Measurements from ENCODE around the gene RNF144B. TPM values are rescaled to one million over a fixed set of nuclear protein-coding genes. Genes with fewer than 3 reads are reported as not detected.
"Not testable (repeated sequence)": the region's sequence is repeated elsewhere in the genome, so short reads cannot be mapped to it uniquely, and the experiment has no call there.

RNF144B gene
- total RNA-seq, 1 donor from 2014 or later: 0.86 TPM

DNA sequence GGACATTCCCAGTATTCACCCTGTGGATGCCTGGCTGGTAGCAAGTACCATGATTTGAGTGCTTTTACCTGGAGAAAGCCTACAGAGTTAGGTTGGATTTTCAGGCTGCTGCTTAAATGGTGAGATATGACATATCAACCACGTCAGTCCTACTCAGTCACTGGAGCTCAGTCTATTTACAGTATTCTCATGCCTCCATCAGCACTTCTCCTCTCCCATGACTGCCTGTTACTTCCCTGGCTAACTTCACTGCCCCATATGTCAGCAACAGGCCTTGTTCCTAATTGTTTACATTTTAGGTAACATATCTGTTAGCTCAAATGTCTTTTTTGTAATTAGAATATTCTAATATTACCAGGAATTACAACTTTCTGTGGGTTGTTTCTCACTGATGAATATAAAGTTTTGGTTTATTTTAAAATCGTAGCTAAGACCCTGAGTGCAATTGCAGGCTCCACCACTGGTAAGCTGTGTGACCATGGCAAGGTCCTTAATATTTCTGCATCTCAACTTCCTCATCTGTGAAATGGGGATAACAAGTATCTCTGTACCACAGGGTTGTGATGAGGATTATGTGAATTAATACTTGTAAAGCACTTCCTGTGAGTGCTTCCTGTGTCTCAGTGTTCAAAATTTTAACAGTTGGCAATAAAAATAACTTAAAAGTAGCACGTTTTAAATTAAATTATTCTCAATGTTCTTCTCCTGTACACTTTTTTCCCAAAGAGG is 54.3 kb downstream of the RNF144B start:
- H3K27me3 Mint-ChIP-seq (ENCODE audit: insufficient read depth): no peaks in the 10 kb centered on the region
- no peak overlapping the region for H3K27ac Mint-ChIP-seq
- no peaks in the 10 kb centered on the region for H3K4me1 Mint-ChIP-seq (ENCODE audit: low read depth)
- H3K4me3 Mint-ChIP-seq: no peak overlapping the region
- no peaks in the 10 kb centered on the region for H3K9me3 Mint-ChIP-seq
- intact Hi-C loops (cut with micrococcal nuclease): no loop called here
- H3K36me3 Mint-ChIP-seq (ENCODE audit: low read depth): no peaks in the 10 kb centered on the region
- no peak for DNase-seq (ENCODE audit: low spot score)

DNA sequence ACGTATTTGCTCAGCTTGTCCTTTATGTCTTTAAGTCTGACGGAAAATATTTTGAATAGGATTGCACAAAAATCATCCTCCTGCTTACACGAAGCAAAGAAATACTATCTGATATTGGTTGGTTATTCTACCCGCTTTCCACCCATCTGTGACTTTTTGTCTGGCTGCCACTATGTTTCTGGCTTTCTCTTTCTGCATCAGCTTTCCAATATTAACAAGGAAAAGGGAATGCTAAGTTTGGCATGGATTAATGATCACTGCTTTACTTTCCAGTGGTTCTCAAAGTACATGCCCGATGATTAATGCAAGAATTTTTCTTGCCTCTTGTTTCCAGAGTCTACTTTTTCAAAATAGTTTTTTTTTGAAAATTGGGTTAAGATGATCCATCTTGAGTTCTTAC is 57.0 kb downstream of the RNF144B start:
- H3K4me3 Mint-ChIP-seq: no peak overlapping the region
- no peaks in the 10 kb centered on the region for H3K36me3 Mint-ChIP-seq (ENCODE audit: low read depth)
- no peaks in the 10 kb centered on the region for H3K4me1 Mint-ChIP-seq (ENCODE audit: low read depth)
- no peak for DNase-seq (ENCODE audit: low spot score)
- H3K27me3 Mint-ChIP-seq (ENCODE audit: insufficient read depth): no peaks in the 10 kb centered on the region
- intact Hi-C loops (cut with micrococcal nuclease): no loop called here
- no peak overlapping the region for H3K27ac Mint-ChIP-seq
- H3K9me3 Mint-ChIP-seq: no peaks in the 10 kb centered on the region

DNA sequence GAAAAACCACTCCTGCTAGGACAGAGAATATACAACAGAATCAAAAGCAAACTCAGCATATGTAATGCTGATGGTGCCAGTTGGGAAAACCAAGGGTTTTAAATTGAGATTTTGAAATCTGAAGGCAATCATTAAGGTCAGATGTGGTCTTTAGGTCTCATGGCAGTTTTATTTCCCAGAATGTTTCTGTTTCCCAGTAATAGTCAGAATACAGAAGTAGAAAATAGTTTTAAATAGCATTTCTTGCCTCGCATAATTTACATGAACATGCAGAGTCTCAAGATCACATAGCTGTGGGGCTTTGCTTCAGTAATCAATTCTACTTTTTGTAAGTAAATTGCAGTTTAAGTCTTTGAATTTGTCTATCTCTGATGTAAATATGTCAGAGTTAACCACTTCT is 58.1 kb downstream of the RNF144B start:
- H3K27ac Mint-ChIP-seq: no peak overlapping the region
- no peak overlapping the region for H3K4me3 Mint-ChIP-seq
- intact Hi-C loops (cut with micrococcal nuclease): no loop called here
- H3K27me3 Mint-ChIP-seq (ENCODE audit: insufficient read depth): no peaks in the 10 kb centered on the region
- no peaks in the 10 kb centered on the region for H3K9me3 Mint-ChIP-seq
- H3K4me1 Mint-ChIP-seq (ENCODE audit: low read depth): no peaks in the 10 kb centered on the region
- no peaks in the 10 kb centered on the region for H3K36me3 Mint-ChIP-seq (ENCODE audit: low read depth)
- no peak for DNase-seq (ENCODE audit: low spot score)

DNA sequence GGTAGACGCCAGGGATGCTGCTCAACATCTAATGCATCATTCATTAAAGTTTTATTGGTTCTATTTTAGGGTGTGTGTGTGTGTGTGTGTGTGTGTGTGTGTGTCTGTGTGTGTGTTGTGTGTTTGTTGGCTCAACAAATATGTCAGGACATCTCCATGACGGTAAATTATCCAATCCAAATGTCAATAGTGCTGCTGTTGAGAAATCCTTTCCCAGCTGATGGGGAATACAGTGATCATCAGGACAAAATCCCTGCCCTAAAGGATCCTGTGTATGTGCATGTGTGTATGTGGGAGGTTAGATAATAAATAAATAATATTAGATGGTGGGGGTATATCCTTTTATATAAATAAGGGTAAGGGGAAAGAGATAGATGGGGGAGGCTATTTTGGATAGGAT is 59.6 kb downstream of the RNF144B start:
- no peaks in the 10 kb centered on the region for H3K36me3 Mint-ChIP-seq (ENCODE audit: low read depth)
- H3K4me3 Mint-ChIP-seq: no peak overlapping the region
- H3K9me3 Mint-ChIP-seq: no peaks in the 10 kb centered on the region
- no peak for DNase-seq (ENCODE audit: low spot score)
- H3K27ac Mint-ChIP-seq: no peak overlapping the region
- H3K27me3 Mint-ChIP-seq (ENCODE audit: insufficient read depth): no peaks in the 10 kb centered on the region
- intact Hi-C loops (cut with micrococcal nuclease): no loop called here
- no peaks in the 10 kb centered on the region for H3K4me1 Mint-ChIP-seq (ENCODE audit: low read depth)

DNA sequence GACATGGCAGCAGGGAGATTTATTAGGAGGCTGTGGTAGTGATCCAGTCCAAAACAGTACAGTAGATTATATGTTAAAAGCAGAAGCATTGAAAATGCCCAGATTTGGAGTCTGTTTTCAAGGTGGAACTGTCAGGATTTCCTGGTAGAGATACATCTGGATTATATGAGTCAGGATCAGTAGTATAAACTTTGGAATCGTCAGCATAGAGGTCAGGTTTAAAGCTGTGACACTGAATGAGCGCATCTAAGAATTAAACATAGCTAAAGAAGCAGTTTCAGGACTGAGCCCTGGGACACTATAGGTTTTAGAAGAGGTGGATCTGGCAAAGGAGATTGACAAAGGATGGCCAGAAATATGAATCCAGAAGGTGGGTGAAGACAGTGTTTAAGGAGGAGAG is 60.4 kb downstream of the RNF144B start:
- Mint-ChIP-seq H3K4me3 (no peak overlapping the region), H3K27ac (no peak overlapping the region), H3K4me1 (ENCODE audit: low read depth) (no peaks in the 10 kb centered on the region), H3K36me3 (ENCODE audit: low read depth) (no peaks in the 10 kb centered on the region), H3K27me3 (ENCODE audit: insufficient read depth) (no peaks in the 10 kb centered on the region), H3K9me3 (no peaks in the 10 kb centered on the region)
- intact Hi-C loops (cut with micrococcal nuclease): no loop called here
- DNase-seq (ENCODE audit: low spot score): no peak

DNA sequence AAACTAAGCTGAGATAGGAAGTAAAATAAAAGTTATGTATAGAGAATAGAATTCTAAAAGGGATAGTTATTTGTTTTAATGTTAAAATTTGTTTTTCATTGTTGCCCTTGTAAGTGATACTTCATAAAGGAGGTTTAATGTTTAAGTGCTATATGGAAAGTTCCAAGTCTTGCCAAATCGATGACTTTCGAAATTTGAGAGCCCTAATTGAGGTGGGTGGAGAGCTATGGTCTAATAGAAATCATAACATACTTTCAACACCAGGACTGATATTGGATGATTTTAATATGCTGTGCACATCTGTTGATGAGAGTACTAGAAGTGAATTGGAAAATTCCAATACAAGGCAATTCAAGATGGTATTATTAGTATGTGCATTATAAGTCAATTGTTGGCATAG is 64.6 kb downstream of the RNF144B start:
- Mint-ChIP-seq H3K9me3 (no peaks in the 10 kb centered on the region), H3K36me3 (ENCODE audit: low read depth) (no peaks in the 10 kb centered on the region), H3K4me1 (ENCODE audit: low read depth) (no peaks in the 10 kb centered on the region), H3K27ac (no peak overlapping the region), H3K4me3 (no peak overlapping the region), H3K27me3 (ENCODE audit: insufficient read depth) (no peaks in the 10 kb centered on the region)
- no peak for DNase-seq (ENCODE audit: low spot score)
- intact Hi-C loops (cut with micrococcal nuclease): no loop called here

DNA sequence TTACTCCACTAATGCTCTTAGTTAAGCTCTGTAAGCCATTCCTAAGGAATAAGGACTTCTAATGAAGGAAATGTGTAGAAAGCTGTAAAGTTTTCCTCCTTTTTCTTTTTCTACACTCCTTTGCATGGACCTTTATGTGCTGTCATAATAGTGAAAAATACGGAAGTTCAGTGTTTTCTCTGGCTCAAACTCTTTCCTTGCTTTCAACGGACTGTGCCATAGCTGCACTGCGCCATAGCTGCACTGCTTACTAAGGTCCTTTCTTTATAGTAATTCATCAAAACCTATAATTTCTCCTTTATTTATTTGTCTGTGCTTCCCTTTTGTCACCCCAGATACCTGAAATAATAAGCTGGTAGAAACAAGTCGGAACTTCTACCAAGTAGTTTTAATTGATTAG is 67.3 kb downstream of the RNF144B start:
- Mint-ChIP-seq H3K4me3 (no peak overlapping the region), H3K27ac (no peak overlapping the region), H3K9me3 (no peaks in the 10 kb centered on the region), H3K4me1 (ENCODE audit: low read depth) (no peaks in the 10 kb centered on the region), H3K36me3 (ENCODE audit: low read depth) (no peaks in the 10 kb centered on the region), H3K27me3 (ENCODE audit: insufficient read depth) (no peaks in the 10 kb centered on the region)
- intact Hi-C loops (cut with micrococcal nuclease): no loop called here
- no peak for DNase-seq (ENCODE audit: low spot score)

DNA sequence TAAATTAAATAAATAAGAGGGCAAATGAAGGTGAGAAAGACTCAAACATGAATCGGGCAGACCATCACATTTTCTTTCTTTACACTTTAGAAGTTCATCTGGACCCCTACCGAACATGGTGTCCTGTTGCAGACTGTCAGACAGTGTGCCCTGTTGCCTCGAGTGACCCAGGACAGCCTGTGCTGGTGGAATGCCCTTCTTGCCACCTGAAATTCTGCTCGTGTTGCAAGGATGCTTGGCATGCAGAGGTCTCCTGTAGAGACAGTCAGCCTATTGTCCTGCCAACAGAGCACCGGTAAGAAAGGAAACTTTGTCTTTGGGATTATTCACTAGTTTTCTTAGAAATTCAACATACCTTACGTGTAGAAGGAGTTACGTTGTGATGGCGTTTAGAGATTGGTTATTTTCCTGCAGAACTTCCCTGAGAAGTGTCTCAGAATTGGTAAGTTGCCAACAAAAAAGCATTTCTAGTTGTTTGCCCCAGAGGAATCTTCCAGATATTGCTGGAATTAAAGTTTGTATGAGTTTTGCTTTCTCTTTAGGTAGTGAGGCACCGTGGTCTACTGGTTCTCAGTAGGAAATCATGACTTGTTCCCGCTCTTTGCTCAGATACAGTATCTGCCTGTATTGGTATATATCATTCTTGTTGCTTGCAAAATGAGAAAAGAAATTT is 70.1 kb downstream of the RNF144B start:
- Mint-ChIP-seq H3K27me3 (ENCODE audit: insufficient read depth) (no peaks in the 10 kb centered on the region), H3K27ac (no peak overlapping the region), H3K4me1 (ENCODE audit: low read depth) (no peaks in the 10 kb centered on the region), H3K36me3 (ENCODE audit: low read depth) (no peaks in the 10 kb centered on the region), H3K4me3 (no peak overlapping the region), H3K9me3 (no peaks in the 10 kb centered on the region)
- DNase-seq (ENCODE audit: low spot score): no peak
- intact Hi-C loops (cut with micrococcal nuclease): no loop called here

DNA sequence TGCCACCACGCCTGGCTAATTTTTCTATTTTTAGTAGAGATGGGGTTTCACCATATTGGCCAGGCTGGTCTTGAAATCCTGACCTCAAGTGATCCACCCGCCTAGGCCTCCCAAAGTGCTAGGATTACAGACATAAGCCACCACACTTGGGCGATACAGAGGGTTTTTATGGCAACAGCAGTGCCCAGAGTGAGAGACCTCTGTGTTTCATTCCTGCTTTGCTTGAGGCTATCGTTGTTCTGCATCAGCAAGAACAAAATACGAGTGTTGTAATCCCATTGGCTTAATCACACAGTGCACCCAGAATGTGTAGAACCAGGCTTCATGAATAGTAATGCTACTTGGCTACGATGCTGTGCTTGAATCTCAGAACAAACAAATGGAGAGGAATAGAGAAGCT is 70.9 kb downstream of the RNF144B start:
- H3K36me3 Mint-ChIP-seq (ENCODE audit: low read depth); H3K4me3 Mint-ChIP-seq; H3K9me3 Mint-ChIP-seq; H3K27me3 Mint-ChIP-seq (ENCODE audit: insufficient read depth); intact Hi-C loops (cut with micrococcal nuclease); H3K4me1 Mint-ChIP-seq (ENCODE audit: low read depth); H3K27ac Mint-ChIP-seq; DNase-seq (ENCODE audit: low spot score): not testable (repeated sequence)

DNA sequence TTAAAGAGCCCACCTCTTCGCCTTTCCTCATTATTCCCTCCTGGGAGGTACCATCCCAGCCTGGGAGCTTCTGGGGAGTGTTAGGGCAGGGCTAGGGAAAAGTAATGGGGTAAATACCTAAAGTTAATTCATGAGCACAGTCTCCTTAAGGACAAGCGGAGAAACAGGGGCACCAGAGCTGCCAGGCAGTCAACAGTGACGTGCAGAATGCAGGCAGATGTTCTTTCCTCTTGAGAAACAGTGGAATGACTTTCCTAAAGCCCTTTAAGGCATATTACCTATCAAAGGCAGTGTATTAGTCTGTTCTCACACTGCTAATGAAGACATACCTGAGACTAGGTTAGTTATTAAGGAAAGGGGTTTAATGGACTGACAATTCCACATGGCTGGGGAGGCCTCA is 76.3 kb downstream of the RNF144B start:
- H3K27me3 Mint-ChIP-seq (ENCODE audit: insufficient read depth): no peaks in the 10 kb centered on the region
- H3K4me1 Mint-ChIP-seq (ENCODE audit: low read depth): no peaks in the 10 kb centered on the region
- H3K9me3 Mint-ChIP-seq: no peaks in the 10 kb centered on the region
- H3K36me3 Mint-ChIP-seq (ENCODE audit: low read depth): no peaks in the 10 kb centered on the region
- H3K4me3 Mint-ChIP-seq: no peak overlapping the region
- no peak for DNase-seq (ENCODE audit: low spot score)
- no peak overlapping the region for H3K27ac Mint-ChIP-seq
- intact Hi-C loops (cut with micrococcal nuclease): no loop called here

DNA sequence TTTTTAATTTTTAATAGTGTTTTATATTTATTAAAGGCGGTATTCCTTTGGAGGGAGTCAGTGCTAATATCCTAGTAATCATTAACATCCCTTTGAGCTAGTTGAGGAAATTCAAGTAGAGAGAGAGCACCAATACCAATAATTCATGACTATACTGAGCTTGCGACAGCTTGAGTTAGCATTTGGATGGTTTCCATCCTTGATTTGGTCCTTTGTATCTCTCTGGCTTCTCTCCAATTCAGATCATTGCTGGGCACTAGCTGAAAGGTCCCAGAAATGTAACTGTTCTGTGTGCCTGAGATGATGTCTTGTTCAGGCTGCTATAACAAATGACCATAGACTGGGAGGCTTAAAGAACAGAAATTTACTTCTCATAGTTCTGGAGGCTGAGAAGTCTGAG is 77.0 kb downstream of the RNF144B start:
- H3K27ac Mint-ChIP-seq: no peak overlapping the region
- no peak for DNase-seq (ENCODE audit: low spot score)
- no peaks in the 10 kb centered on the region for H3K27me3 Mint-ChIP-seq (ENCODE audit: insufficient read depth)
- no peak overlapping the region for H3K4me3 Mint-ChIP-seq
- intact Hi-C loops (cut with micrococcal nuclease): no loop called here
- H3K9me3 Mint-ChIP-seq: no peaks in the 10 kb centered on the region
- H3K4me1 Mint-ChIP-seq (ENCODE audit: low read depth): no peaks in the 10 kb centered on the region
- no peaks in the 10 kb centered on the region for H3K36me3 Mint-ChIP-seq (ENCODE audit: low read depth)

DNA sequence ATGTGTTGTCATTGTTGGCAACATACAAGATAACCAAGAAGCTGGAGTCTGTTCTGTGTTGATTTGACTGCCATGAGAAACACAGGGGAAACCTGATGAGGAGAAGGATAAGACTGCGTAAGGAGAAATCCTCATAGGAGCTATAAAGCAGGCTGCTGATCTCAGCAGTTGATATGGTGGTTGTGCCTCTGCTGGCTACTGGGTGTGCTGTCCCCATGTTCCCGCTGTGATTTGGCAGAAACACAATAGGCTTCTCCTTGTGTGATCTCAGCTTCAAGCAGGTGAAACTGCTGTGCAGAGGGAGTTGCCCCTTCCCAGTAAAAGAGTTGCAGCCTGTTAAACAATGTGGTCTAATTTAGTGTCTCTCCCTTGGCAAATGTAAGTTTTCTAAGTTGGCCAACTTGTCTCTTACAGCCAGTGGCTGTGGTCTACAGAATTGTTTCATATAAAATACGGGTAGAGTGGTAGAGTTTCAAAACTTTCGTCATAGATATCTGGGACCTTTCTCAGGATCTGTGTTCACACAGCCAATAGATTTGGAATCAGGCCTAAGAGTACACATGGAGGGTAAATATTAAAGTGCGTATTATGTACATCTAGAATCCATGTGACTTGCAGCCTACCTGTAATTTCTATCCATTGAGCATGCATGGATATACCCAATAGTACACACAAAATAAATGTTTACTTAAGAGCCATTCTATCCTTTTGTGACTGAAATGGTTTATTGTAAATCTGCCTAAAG is 78.4 kb downstream of the RNF144B start:
- Mint-ChIP-seq H3K27me3 (ENCODE audit: insufficient read depth) (peaks cover 2% of the 10 kb centered on the region), H3K9me3 (no peaks in the 10 kb centered on the region), H3K4me3 (no peak overlapping the region), H3K27ac (no peak overlapping the region), H3K4me1 (ENCODE audit: low read depth) (no peaks in the 10 kb centered on the region), H3K36me3 (ENCODE audit: low read depth) (no peaks in the 10 kb centered on the region)
- intact Hi-C loops (cut with micrococcal nuclease): no loop called here
- no peak for DNase-seq (ENCODE audit: low spot score)

DNA sequence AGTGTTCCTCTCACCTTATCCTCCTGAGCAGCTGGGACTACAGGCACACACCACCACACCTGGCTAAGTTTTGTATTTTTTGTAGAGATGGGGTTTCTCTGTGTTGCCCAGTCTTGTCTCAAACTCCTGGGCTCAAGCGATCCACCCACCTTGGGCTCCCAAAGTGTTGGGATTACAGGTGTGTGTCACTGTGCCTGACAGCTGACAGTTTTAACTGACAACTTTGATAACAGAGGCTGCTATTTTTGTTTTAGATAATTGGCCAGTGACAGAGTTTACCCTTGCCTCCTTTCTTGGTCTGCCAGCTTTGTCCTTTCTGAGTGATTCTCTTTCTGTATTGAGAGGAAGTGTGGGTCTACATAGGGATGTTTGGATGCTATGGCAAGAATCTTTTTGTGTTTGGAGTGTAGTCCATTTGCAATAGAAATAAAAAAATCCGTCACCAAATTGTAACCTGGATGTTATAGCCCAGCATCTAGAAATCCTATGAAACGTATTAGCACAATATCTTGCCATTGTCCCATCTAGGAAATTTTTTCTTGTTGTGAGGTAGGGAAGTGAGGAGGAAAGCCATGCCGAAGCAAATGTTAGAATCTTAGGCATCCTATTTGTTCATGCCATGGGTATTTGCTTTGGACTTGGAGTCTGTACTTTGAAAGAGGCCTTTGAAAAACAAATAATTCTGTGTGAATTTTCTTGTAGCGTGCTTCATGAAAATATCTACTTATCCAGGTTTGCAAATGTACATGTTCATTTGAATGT is 80.8 kb downstream of the RNF144B start:
- DNase-seq (ENCODE audit: low spot score): no peak
- Mint-ChIP-seq H3K27ac (no peak overlapping the region), H3K4me1 (ENCODE audit: low read depth) (no peaks in the 10 kb centered on the region), H3K36me3 (ENCODE audit: low read depth) (no peaks in the 10 kb centered on the region), H3K9me3 (no peaks in the 10 kb centered on the region), H3K27me3 (ENCODE audit: insufficient read depth) (peaks cover 2% of the 10 kb centered on the region), H3K4me3 (no peak overlapping the region)
- intact Hi-C loops (cut with micrococcal nuclease): no loop called here
